Activated effector memory CD4-positive, alpha-beta T cell treated with Interleukin-2 at 50 U/mL for 16 hours (primary cell): Measurements from ENCODE around the gene MISP.

Experiments used
- DNase-seq: peaks from one replicate; pipeline ENCODE4 v3.0.0-alpha.2; 2020

Gene MISP

DNA sequence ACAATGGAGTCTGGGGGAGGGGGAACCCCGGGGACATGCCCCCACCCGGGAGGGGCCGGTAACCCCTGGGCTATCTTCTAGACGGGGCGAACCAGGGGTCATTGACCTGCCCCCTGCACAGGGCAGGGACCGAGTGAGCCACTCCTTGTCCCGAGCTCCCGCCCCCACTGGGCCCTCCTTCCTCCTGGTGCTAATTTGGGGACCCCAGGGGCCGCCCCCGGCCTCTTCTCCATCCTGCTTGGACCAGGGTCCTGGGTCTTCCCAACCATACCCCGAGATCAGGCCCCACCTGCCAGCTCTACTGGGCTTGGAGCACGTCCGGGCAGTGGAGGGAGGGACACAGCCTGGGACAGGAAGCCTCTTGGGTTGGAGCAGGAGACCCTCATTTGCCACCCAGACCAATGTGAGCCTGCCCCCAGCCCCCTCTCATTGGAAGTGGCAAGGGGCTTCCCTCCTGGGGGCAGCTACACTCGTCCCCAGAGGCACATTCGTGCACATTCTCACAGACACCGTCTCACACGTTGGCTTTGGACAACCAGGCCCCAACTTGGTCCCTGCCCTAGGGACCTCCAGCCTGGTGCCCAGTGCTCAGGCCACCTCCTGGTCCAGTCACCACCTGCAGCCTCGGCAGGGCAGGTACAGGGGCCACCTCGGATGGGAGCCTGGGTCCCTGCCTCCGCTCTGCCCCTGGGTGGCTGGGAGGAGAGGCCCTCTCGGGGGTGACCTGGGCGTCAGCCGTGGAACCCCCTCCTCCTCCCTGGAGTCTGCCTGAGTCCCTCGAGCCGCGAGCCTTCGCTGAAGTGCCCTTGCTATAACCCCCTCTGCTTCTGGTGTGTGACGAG, 3.3 kb upstream of the MISP start:
- DNase-seq, result no peak

DNA sequence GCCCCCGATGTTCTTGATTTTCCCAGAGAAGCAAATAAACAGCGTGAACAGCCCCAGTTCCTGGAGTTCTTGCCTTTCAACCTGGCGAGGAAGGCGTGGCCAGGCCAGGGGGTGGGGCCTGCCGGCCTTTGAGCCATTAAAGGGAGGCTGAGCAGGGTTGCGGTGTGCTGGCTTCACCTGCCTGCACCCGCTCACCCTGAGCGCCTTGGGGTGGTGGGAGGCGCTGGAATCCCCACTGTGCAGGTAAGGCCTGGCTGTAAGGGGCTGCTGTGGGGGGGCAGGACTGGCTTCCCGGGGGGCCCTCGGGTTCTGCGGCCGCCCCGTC, 2.7 kb upstream of the MISP start:
- DNase-seq, result no peak

DNA sequence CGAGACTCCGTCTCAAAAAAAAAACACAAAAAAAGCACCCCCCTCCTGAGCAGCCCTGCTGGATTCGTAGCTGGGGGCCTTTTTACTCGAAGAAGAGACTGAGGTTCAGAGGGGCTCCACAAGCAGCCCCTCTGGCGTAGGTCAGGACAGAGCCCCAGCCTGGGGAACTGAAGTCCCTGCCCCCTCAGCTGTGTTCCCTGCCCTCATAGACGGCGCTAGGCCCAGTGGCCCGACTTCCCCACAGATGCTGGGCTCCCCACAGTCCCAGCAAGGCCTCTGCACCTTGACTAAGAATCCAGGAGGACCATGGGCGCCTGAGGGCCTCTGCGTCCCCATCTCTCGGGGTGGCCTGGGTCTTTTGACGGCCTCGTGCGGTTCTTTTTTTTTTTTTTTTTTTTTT, 1.1 kb upstream of the MISP start:
- no peak for DNase-seq

DNA sequence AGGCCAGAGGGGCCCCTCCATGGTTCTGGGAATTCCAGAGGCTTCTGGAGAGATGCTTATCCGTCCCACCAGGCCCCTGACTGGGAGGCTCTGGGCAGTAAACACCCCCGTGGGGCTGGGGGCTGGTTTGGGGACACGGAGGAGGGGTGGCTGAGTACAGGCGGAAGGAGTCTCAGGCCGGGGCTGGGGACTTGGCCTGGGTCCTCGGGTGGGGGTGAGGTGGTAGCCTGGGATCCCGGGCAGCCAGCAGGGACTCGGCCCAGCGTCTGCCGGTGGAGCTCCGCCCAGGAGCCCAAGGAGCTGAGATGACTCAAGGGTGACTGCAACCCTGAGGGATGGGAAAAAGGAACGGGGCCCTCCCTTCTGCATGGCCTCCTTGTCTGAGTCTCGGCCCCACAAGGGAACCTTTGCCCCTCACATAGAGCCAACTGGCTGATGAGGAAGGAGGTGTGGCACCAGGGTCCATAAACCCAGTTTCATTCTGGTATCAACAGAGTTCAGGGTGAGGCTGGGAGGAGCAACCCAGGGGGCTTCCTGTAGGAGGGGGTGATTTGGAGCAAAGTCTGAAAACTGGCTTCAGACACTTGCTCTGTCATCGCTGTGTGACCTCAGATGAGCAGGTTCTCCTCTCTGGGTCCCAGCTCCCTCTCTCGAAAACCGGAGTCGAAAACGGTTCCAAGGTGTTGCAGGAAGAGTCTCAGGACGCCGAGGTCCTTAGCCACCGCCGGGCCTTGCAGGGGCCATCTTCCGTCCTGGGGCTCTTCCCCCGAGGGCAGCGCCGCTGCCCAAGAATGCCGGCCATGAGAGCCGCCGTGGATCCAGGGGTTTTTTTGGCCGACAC, 809 bp downstream of the MISP start:
- DNase-seq, result no peak

DNA sequence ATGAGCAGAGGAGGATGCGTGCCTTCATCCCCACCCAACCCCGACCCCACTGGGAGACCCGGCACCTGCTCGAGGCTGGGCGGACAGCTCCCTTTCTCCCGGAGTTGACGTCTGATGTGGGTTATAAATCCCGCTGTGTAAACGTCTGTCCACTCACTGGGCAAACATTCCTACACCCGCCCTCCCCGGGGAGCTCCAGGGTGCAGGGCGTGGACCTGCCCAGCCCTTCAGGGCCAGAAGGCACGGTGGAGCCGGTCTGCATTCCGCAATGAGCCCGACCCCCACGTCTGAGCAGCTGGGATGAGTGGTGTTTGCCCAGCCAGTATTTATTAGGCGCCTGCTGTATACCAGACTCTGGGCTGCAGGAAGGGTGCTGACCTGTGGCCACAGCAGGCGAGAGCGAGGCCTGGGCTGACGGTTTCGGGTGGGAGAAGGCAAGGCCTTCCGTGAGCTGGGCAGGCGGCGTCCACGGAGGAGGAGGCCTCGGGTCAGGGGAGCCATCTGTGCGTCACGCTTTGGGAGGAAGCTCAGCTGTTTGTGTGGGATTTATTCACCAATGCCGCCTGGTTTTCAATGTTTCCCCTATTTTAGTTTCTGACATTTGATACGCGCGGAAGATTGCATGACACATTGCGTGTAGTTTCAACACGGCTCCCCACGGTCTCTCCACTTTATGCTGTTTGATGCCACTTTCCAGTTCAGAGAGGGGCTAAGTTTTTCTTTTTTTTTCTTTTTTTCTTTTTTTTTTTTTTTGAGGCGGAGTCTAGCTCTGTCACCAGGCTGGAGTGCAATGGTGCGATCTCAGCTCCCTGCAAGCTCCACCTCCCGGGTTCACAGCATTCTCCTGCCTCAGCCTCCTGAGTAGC, 2.0 kb downstream of the MISP start:
- DNase-seq, result no peak

DNA sequence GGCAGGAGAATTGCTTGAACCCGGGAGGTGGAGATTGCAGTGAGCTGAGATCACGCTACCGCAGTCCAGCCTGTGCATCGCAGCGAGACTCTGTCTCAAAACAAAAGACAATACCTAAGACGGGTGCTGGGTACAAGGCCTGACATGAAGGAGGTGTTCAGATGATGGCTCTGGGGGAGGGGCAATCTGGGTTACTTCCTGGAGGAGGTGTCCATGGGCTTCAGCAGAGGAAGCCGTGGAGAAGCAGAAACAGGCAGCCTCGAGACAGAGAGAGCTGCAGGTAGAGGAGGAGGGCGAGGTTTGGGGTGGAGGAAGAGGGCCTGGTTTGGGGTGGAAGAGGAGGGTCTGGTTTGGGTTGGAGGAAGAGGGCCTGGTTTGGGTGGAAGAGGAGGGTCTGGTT, 3.6 kb downstream of the MISP start:
- no peak for DNase-seq

DNA sequence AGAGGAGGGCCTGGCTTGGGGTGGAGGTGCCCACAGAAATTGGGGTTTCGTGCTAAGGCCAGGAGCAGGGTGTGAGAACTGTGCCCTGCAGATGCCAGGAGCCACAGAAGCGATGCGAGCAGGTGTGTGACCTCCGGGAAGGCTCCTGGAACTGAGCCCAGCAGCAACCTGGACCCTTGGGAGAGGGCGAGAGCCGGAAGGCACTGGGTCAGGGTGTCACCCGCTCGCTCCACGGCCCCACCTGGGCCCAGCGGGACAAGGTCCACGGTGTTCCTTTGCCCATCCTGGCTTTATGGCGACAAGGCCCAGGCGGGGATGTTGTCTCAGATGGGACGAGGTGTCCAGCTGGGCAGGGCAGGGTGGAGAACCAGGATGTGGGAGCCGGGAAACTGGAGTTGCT, 4.2 kb downstream of the MISP start:
- no peak for DNase-seq

DNA sequence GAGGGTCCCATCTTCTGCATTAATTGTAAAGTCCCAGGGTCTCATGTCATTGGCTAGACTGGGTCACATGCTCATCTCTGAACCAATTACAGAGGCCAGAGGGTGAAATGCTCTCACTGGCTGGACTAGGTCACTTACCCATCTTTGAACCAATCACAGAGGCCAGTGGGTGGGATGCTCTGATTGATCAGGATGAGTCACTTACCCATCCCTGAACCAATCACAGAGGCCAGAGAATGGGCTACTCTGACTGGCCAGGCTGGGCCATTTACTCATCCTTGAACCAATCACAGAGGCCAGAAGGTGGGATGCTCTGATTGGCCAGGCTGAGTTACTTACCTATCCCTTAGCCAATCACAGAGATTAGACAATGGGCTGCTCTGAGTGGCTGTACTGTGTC, 5.3 kb downstream of the MISP start:
- DNase-seq, result no peak

DNA sequence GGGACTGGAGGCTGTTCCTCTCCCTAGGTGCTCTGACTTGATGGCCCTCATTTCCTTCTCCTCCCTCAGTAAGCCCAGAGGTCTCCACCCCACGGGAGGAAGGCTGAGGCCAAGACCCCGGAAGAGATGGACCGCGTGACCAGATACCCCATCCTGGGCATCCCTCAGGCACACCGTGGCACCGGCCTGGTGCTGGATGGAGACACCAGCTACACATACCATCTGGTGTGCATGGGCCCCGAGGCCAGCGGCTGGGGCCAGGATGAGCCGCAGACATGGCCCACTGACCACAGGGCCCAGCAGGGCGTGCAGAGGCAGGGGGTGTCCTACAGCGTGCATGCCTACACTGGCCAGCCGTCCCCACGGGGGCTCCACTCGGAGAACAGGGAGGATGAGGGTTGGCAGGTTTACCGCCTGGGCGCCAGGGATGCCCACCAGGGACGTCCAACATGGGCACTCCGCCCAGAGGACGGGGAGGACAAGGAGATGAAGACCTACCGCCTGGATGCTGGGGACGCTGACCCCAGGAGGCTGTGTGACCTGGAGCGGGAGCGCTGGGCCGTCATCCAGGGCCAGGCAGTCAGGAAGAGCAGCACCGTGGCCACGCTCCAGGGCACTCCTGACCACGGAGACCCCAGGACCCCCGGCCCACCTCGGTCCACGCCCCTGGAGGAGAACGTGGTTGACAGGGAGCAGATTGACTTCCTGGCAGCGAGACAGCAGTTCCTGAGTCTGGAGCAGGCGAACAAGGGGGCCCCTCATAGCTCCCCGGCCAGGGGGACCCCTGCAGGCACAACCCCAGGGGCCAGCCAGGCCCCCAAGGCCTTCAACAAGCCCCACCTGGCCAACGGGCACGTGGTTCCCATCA, 6.1 kb downstream of the MISP start:
- no peak for DNase-seq

DNA sequence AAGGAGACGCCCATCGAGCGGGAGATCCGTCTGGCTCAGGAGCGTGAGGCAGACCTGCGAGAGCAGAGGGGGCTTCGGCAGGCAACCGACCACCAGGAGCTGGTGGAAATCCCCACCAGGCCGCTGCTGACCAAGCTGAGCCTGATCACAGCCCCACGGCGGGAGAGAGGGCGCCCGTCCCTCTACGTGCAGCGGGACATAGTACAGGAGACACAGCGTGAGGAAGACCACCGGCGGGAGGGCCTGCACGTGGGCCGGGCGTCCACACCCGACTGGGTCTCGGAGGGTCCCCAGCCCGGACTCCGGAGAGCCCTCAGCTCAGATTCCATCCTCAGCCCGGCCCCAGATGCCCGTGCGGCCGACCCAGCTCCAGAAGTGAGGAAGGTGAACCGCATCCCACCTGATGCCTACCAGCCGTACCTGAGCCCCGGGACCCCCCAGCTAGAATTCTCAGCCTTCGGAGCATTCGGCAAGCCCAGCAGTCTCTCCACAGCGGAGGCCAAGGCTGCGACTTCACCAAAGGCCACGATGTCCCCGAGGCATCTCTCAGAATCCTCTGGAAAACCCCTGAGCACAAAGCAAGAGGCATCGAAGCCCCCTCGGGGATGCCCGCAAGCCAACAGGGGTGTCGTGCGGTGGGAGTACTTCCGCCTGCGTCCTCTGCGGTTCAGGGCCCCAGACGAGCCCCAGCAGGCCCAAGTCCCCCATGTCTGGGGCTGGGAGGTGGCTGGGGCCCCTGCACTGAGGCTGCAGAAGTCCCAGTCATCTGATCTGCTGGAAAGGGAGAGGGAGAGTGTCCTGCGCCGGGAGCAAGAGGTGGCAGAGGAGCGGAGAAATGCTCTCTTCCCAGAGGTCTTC, 7.1 kb downstream of the MISP start:
- DNase-seq, result no peak

DNA sequence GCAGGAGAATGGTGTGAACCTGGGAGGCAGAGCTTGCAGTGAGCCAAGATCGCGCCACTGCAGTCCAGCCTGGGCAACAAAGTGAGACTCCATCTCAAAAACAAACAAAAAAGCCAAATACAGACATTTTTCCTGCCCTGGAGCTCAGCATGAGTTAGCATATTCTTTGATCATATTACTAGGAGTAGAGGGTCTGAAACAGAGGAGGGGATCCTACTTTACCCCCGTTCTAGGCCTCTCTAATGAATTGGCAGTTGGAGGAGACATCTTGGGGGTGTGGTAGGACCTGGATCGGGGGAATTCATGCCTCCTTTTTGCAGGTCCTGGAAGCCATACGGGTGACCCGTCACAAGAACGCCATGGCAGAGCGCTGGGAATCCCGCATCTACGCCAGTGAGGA, 12.3 kb downstream of the MISP start:
- no peak for DNase-seq

DNA sequence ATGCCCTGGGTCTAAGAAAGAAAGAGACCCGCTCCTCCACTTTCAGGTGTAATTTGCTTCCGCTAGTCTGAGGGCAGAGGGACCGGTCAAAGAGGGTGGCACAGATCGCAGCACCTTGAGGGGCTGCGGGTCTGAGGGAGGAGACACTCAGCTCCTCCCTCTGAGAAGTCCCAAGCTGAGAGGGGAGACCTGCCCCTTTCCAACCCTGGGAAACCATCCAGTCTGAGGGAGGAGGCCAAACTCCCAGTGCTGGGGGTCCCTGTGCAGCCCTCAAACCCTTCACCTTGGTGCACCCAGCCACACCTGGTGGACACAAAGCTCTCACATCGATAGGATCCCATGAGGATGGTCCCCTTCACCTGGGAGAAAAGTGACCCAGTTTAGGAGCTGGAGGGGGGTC, 13.0 kb downstream of the MISP start:
- no peak for DNase-seq

DNA sequence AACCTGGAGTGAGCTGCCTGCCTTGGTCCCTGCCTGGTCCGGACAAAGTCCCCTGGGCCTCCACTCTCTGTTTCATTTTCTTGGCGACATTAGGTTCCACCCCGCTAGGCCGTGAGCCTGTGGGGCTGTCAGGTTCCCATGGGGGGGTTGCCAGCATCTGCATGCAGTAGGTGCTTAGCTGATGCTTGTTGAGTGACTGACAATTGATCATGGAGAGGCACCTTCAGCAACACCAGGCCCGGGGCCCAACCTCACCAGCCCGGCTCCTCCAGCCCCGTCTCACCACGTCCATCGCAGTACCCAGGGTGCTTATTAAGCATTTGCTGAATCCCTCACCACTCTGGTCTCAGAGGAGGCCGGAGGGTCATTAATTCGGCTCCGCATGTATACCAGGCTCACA, 13.4 kb downstream of the MISP start:
- no peak for DNase-seq

DNA sequence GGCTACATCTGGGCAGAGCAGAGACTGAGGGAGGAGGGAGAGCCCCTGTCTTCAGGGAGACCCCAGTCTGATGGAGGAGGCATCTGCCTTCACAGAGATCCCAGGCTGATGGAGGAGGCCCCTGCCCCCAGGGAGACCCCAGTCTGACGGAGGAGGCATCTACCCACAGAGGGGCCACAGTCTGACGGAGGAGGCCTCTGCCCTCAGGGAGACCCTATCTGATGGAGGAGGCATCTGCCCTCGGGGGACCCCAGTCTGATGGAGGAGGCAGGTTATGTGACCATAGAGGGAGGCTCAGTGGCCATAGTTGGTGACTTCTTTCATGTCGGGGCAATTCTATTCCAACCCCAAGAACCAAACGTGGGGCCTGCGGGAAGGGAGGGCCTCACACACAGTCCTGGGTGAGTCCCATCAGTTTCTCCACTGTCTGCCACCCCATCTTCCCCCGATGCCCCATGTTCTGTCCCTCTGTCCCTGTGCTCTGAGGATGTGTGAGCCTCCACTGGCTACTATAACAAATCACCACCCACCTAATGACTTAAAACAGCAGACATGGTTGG, 14.3 kb downstream of the MISP start:
- no peak for DNase-seq

DNA sequence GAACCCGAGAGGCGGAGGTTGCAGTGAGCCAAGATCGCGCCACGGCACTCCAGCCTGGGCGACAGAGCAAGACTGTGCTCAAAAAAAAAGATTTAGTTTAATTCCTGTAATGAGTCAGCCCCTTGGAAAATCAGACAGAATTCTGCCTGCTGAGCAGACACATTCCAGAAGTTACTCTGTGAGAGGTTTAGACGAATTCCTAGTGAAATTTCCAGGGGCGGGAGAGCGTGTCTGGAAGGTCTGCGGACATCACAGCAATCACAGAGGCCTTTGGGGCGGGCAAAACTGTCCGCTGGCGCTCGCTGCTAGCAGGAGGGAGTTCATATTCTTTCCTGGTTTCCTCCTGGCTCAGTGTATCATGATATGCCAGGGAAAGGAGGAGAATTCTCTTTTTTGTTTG, 17.5 kb downstream of the MISP start:
- DNase-seq, result no peak

DNA sequence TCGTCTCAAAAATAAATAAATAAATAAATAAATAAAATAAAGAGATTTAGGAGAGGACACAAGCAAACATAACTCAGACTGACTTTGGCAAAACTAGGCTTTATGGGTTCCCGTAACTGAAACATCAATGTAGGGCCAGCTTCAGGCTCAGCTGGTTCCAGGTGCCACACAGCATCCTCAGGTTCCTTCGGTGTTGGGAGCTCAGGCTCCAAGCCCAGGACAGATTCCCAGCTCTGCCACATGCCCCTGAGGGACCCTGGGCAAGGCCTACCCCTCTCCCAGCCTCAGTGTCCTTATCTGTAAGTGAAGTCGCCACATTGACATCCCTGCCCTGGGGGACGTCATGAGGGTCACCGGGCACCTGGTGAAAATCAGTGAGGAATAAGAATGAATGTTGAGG, 18.7 kb downstream of the MISP start:
- no peak for DNase-seq

DNA sequence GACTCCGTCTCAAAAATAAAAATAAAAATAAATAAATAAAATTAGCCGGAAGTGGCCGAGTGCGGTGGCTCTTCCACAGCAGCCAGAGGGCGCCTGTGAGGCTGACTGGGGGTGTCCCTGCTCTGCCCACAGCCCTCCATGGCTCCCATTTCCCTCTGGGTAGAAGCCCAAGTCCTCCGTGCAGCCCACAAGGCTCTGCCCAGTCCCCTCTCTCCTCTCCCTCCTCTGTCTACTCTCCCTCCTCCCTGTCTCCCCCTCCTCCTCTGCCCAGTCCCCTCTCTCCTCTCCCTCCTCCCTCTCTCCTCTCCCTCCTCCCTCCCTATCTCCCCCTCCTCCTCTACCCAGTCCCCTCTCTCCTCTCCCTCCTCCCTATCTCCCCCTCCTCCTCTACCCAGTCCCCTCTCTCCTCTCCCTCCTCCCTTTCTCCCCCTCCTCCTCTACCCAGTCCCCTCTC, 20.4 kb downstream of the MISP start:
- peak; percentile 2 for DNase-seq

DNA sequence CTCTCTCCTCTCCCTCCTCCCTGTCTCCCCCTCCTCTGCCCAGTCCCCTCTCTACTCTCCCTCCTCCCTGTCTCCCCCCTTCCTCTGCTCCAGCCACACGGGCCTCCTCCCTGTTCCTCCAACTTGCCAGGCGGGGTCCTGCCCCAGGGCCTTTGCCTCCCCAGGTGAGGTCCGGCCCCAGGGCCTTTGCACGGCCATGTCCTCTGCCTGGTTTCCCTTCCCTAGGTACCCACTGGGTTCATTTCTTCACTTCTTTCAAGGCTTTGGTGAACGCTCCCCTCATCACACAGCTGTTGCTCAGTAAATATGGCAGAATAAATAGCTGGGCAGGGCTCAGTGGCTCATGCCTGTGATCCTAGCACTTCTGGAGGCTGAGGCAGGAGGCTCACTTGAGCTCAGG, 21.2 kb downstream of the MISP start:
- DNase-seq, result no peak

DNA sequence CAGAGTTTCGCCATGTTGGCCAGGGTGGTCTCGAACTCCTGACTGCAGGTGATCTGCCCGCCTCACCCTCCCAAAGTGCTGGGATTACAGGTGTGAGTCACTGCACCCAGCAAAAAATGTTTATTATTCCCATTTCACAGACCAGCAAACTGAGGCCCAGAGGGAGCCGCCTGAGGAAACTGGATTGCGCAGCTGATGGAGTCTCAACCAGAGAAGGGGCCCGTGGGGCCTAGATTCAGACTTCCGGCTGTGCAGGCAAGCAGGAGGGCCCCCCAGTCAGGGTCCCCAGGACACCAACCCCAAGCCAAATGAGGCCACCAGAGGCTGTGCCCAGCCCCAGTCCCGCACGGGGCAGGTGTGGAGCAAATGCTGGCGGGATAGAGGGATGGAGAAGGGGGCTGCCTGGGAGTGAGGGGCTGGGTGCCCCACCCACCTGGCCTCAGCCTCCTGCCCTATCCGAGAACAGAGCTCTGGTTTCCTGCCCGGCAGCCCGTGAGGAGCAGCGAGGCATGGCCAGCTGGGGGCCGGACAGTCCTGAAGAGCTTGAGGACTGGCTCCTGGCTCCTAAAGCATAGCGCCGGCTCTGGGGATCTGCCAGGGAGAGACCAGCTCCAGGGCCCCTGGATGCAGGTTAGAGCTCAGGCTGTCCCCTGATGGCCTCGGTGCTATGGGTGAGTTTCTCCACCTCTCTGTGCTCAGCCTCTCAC, 22.0 kb downstream of the MISP start:
- no peak for DNase-seq

DNA sequence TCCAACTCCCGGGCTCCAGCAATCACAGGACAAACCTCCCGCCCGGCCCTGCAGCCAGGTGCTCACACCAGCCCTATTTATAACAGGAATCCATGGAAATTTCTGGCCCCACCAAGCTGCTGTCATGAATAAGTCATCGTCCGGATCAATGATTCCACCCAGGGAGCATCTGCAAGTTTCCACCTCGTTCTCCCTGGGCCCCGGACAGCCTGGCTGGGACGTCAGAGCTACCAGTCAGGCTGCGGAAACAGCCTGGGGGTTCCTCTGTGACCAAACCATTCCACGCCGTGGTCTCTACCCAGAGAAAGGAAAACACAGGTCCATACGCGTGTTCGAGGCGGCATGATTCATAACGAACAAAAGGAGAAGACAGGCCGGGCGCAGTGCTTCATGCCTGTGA, 25.6 kb downstream of the MISP start:
- no peak for DNase-seq
